ENCODE results near the gene LKAAEAR1.

Gene LKAAEAR1

DNA sequence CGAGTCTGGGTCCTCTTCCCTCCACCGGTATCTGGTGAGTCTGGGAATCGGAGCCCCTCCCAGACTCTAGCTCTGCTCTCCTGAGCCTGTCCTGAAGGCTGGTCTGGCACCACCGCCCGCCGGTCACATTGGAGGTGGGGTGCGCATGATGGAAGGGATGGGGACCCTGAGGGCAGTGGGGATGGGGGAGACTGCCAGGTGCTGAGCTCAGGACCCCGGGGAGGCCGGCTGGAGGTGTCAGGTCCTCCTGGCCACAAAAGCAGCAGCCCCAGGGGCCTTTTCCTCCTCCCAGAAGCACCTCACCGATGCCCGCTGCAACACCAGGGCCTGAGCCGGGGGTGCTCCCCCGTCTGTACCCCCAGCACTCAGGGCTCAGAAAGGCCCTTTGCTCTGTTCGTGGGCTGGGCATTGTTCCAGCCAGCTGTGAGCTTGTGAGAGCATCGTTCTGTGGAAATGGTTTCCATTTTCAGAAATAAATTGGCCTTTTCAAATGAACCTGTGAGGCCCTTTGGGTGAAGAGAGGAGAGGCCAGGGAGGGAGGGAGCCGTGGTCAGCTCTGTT, 25.7 kb upstream of the LKAAEAR1 start:
- H3K4me3 ChIP-seq (ENCODE audit: low read depth, low read length): no peak overlapping the region
- DNase-seq (ENCODE audit: low read depth): no peak
- TF ChIP-seq, protein P1, sequence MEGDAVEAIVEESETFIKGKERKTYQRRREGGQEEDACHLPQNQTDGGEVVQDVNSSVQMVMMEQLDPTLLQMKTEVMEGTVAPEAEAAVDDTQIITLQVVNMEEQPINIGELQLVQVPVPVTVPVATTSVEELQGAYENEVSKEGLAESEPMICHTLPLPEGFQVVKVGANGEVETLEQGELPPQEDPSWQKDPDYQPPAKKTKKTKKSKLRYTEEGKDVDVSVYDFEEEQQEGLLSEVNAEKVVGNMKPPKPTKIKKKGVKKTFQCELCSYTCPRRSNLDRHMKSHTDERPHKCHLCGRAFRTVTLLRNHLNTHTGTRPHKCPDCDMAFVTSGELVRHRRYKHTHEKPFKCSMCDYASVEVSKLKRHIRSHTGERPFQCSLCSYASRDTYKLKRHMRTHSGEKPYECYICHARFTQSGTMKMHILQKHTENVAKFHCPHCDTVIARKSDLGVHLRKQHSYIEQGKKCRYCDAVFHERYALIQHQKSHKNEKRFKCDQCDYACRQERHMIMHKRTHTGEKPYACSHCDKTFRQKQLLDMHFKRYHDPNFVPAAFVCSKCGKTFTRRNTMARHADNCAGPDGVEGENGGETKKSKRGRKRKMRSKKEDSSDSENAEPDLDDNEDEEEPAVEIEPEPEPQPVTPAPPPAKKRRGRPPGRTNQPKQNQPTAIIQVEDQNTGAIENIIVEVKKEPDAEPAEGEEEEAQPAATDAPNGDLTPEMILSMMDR (IDR thresholded peaks at IDR 0.05; ENCODE audit: control insufficient read depth, extremely low read depth, insufficient read depth): no peak

DNA sequence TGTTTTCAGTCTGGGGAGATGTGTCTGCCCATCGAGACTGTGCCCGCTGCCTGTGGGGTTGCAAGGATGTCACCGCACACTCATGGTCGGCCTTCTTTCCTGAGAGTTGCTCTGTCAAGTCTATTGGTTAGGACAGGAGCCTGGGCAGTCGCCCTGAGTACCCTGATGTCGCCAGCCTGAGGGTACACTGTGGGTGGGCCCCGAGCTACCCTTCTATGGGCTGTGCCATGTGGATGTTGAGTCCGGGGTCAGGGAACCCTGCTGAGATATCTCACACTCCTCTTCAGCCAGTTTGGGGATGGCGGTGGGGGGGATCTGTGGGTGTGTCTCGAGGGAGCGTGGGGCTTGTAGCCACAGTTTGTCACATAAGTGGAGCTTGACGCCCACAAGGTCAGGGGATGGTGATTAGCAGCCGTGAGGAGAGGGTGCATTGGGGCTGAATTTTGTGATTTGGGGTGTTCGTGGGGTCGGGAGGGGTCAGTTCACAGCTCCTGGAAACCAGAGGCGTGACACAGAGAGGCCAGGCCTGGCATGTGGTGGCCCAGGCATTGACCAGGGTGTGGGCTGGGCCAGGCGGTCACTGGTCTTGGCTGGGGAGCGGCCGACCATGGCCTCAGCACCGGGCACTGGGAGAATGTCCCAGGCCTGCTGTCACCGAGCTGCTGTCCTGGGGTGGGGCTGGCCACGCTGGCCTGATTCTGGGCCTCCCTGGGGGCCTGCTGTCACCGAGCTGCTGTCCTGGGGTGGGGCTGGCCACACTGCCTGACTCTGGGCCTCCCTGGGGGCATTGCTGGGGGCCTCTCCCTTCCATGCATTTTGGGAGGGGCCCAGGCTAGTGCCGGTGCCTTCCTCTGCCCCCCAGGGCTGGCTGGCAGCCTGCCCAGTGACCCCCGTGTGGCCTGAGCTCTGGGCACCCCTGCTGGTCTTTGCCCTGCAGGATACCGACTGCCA, 24.8 kb upstream of the LKAAEAR1 start:
- no peak for DNase-seq (ENCODE audit: low read depth)
- TF ChIP-seq, protein P1 (IDR thresholded peaks at IDR 0.05; ENCODE audit: control insufficient read depth, extremely low read depth, insufficient read depth): no peak
- H3K4me3 ChIP-seq (ENCODE audit: low read depth, low read length): no peak overlapping the region

DNA sequence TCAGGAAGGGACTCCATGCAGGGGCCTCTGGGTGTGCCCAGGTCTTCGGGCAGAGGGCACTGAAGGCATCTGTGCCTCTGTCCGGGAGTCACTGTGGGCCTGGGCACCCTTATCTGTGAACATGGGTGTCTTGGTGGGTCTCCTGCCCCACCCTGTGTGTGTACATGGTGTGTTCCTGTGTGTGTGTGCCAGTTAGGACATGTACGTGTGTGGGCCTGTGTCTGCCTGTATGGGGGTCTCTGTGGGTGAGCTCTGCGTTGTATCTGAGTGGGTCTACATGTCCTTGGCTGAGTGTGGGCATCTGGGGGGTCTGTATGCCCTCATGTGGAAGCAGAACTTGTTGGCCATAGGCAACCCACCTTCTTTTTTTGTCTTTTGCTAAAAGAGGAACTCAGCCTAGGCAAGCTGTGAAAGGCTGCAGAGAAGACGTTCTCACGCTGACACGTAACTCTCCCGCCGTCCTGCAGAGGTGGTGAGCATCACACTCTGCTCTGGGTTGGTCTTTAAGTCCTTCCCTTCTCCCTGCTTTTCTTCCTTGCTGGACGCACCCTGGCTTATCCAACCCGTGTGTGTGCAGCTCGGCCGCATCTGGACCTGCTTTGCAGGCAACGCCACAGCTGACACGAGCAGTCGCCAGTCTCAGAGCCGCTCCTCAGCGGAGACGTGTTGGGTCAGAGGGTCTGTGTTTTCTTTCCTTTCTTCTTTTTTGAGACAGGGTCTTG, 23.7 kb upstream of the LKAAEAR1 start:
- no peak overlapping the region for H3K4me3 ChIP-seq (ENCODE audit: low read depth, low read length)
- TF ChIP-seq, protein P1 (IDR thresholded peaks at IDR 0.05; ENCODE audit: control insufficient read depth, extremely low read depth, insufficient read depth): no peak
- DNase-seq (ENCODE audit: low read depth): no peak

DNA sequence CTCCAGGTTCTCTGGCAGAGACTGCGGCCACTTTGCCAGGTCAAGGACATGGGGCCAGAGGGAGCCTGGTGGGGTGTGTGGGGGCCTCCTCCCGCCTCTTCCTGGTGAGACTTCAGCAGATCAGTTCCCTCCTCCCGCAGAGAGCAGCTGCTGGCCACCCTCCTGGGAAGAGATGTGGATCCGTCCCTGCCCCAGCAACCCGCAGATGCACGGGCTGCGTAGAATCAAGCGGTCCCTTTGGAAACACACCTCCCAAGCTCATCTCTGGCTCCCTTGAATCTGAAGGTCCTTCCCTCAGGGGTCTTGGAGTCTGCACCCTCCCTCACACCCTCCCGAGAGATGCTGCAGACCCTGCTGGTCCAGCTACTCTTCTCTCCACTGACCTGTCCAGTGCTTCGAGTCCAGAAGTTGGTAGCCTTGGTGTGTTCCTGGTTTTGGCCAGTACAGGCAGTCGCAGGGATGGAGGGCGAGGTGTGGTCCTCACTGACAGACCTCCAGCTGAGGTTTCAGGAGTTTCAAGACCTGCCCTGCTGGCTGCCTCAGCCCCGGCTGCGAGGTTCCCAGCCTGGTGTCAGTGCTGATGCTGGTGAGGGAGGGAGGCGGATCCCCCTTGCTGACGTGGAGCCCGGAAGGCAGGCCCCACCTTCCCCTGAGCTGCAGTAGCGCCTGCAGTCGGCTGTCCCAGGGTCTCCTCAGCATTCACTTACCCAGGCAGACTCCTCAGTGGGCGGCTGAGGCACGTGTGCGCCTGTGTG, 23.0 kb upstream of the LKAAEAR1 start, which contains the start of gene NPBWR2:
TSS of gene NPBWR2 (minus strand) at position 585 of the 755 bp plus-strand sequence. CDS start 734 bp downstream, outside the sequence.
- DNase-seq (ENCODE audit: low read depth): no peak
- no peak within 1 kb of the TSS for H3K4me3 ChIP-seq (ENCODE audit: low read depth, low read length)
- TF ChIP-seq, protein P1 (IDR thresholded peaks at IDR 0.05; ENCODE audit: control insufficient read depth, extremely low read depth, insufficient read depth): no peak

DNA sequence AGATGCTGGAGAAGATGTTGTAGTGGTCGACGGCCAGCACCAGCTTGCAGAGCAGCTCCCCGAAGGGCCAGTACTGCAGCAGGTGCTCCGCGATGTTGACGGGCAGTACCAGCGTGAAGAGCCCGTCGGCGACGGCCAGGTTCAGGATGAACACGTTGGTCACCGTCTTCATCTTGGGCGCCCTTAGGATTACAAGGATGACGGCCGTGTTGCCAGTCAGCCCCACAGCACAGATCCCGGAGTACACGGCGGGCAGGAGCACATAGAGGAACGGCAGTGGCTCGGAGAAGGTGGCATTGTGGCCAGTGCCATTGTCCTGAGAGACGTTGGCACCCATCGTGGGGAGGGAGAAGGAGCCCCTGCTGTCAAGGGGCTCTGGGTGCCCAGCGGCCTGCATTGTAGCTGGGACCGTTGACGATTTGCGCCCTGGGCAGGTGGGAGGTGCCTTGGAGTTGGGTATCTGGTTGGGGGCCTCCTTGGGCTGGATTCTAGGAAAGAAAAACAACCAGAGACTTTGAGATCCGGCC, 22.3 kb upstream of the LKAAEAR1 start:
- H3K4me3 ChIP-seq (ENCODE audit: low read depth, low read length): no peak overlapping the region
- DNase-seq (ENCODE audit: low read depth): no peak
- TF ChIP-seq, protein P1 (IDR thresholded peaks at IDR 0.05; ENCODE audit: control insufficient read depth, extremely low read depth, insufficient read depth): no peak

DNA sequence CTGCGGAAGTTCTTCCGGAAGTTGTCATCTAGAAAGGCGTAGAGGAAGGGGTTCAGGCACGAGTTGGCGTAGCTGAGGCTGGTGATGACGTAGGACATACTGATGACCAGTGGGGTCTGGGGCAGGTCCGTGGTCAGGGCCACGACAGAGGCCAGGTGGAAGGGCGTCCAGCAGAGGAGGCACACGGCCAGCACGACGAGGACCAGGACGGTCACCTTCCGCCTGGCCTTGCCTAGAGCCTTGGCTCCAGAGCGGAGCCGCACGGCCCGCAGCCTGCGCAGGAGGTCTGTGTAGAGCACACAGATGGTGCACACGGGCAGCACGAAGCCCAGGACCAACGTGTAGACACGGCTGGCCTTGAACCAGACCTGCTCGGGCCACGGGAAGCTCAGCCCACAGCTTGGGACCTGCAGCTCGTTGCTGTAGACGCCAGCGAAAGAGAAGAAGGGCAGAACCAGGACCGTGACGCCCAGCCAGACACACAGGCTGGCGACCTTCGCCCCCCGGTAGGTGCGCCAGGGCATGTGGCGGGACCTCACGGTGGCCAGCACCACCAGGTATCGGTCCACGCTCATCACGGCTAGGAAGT, 21.7 kb upstream of the LKAAEAR1 start:
- H3K4me3 ChIP-seq (ENCODE audit: low read depth, low read length): no peak overlapping the region
- TF ChIP-seq, protein P1 (IDR thresholded peaks at IDR 0.05; ENCODE audit: control insufficient read depth, extremely low read depth, insufficient read depth): no peak
- no peak for DNase-seq (ENCODE audit: low read depth)

All from LNCaP clone FGC (cell line).